A673 (cell line): Measurements from ENCODE around the gene MPI. TPM values are rescaled to one million over a fixed set of nuclear protein-coding genes. Genes with fewer than 3 reads are reported as not detected.

Experiments
- BruUV-seq: library from RNA; stranded (reverse); fragments of 400-500 nt; replicated peaks from 2 replicates; lab custom pipeline; 2021; lab: Mats Ljungman, UMichigan
- CTCF ChIA-PET: fragments of 300-600 bp; sonication (Branson Sonifier 250); formaldehyde crosslinking; loops from one replicate; lab custom pipeline; 2022; ENCODE audit warnings: antibody characterized with exemption; lab: Charles Lee
- POLR2A ChIA-PET: fragments of 300-600 bp; sonication (Branson Sonifier 250); formaldehyde crosslinking; loops from one replicate; lab custom pipeline; 2022; ENCODE audit warnings: antibody characterized with exemption; ENCODE audit not compliant: low non-redundant PET; lab: Charles Lee
- DNase-seq: peaks from one replicate; pipeline ENCODE4 v3.0.0-alpha.2; 2015; ENCODE audit warnings: low spot score
- H3K27ac ChIP-seq: fragments of 200-600 bp; sonication (generic); 2 replicates; pipeline ENCODE4 v1.5.1; 2016; ENCODE audit warnings: mixed run types, low read depth, mild to moderate bottlenecking, mixed read lengths, antibody characterized with exemption, low read length; ENCODE audit not compliant: poor library complexity, severe bottlenecking
- H3K27me3 ChIP-seq: fragments of 200-600 bp; sonication (generic); replicated peaks from 2 replicates; pipeline ENCODE4 v1.6.1; 2017; ENCODE audit warnings: mixed run types, low read depth, mild to moderate bottlenecking, mixed read lengths, antibody characterized with exemption, low read length; ENCODE audit not compliant: insufficient read depth, poor library complexity
- H3K36me3 ChIP-seq: fragments of 200-600 bp; sonication (generic); 2 replicates; pipeline ENCODE4 v1.6.1; 2016; ENCODE audit warnings: mixed run types, mild to moderate bottlenecking, mixed read lengths, antibody characterized with exemption, low read length; ENCODE audit not compliant: insufficient read depth, poor library complexity, severe bottlenecking
- H3K4me1 ChIP-seq: fragments of 200-600 bp; sonication (generic); 2 replicates; pipeline ENCODE4 v1.6.1; 2017; ENCODE audit warnings: mixed run types, mild to moderate bottlenecking, mixed read lengths, antibody characterized with exemption, low read length; ENCODE audit not compliant: insufficient read depth, poor library complexity, severe bottlenecking
- H3K4me3 ChIP-seq: fragments of 200-600 bp; sonication (generic); 2 replicates; pipeline ENCODE4 v1.5.1; 2016; ENCODE audit warnings: low read depth, mixed run types, mild to moderate bottlenecking, mixed read lengths, low read length; ENCODE audit not compliant: poor library complexity, severe bottlenecking
- H3K9me3 ChIP-seq: fragments of 200-600 bp; sonication (generic); 2 replicates; pipeline ENCODE4 v1.6.1; 2016; ENCODE audit warnings: mixed run types, low read depth, mild to moderate bottlenecking, mixed read lengths, antibody characterized with exemption, low read length; ENCODE audit not compliant: poor library complexity, severe bottlenecking
- CTCF ChIP-seq: fragments of 300-800, 200-600 bp; sonication (generic); conservative IDR thresholded peaks from 2 replicates; pipeline ENCODE4 v1.5.1; 2017; ENCODE audit warnings: low read depth, mild to moderate bottlenecking, antibody characterized with exemption, low read length, moderate library complexity, mixed read lengths
- EZH2 ChIP-seq: fragments of 200-600 bp; sonication (generic); IDR thresholded peaks from 2 replicates; pipeline ENCODE4 v1.6.1; 2017; ENCODE audit warnings: borderline replicate concordance, low read depth, mild to moderate bottlenecking, mixed read lengths, antibody characterized with exemption, low read length; ENCODE audit not compliant: poor library complexity, severe bottlenecking
- intact Hi-C: fragments of 100-400 bp; cut with micrococcal nuclease; formaldehyde crosslinking; loops from one replicate; pipeline ENCODE4 v1.10.0; 2022; ENCODE audit not compliant: unreplicated experiment
- total RNA-seq: library from RNA; stranded (reverse); gene quantifications from 2 replicates; pipeline ENCODE4 v1.2.3, GENCODE V29; 2021

The MPI gene
- total RNA-seq, 1 experiment from 2014 or later, result 48.2 TPM

- POLR2A ChIA-PET, result interaction anchor here (0.6 kb wide), 1 partner anchor 709 kb away, joined by 4 read pairs; no protein-coding TSS in a partner anchor
- Histone ChIP-seq H3K36me3 (peaks cover 63% of the 10 kb centered on the region), H3K4me3 (no peak overlapping the region), H3K27me3 (no peaks in the 10 kb centered on the region), H3K27ac (no peak overlapping the region), H3K4me1 (no peaks in the 10 kb centered on the region), H3K9me3 (no peaks in the 10 kb centered on the region)
- CTCF ChIA-PET, result no interaction called here
- no peak for TF ChIP-seq EZH2
- no peak for TF ChIP-seq CTCF
- intact Hi-C loops, result no loop called here
- no peak for DNase-seq
- BruUV-seq, result no TSS peak
Observed at GRCh38 chr15:74917676-74918075, 27.8 kb downstream of the MPI start.

GRCh38 chr15:74920456-74920855 is 30.6 kb downstream of the MPI start:
- no TSS peak for BruUV-seq
- peaks cover 74% of the 10 kb centered on the region for H3K36me3 ChIP-seq
- H3K27me3 ChIP-seq, result no peaks in the 10 kb centered on the region
- H3K4me1 ChIP-seq, result no peaks in the 10 kb centered on the region
- no peak for DNase-seq
- intact Hi-C loops, result no loop called here
- no peaks in the 10 kb centered on the region for H3K9me3 ChIP-seq
- ChIA-PET POLR2A (no interaction called here), CTCF (no interaction called here)
- no peak overlapping the region for H3K27ac ChIP-seq
- no peak overlapping the region for H3K4me3 ChIP-seq
- TF ChIP-seq EZH2, result no peak
- TF ChIP-seq CTCF, result no peak

GRCh38 chr15:74924525-74924924 is 34.7 kb downstream of the MPI start:
- intact Hi-C loops, result no loop called here
- no peak overlapping the region for H3K27ac ChIP-seq
- H3K4me1 ChIP-seq, result no peaks in the 10 kb centered on the region
- no peak overlapping the region for H3K4me3 ChIP-seq
- no peaks in the 10 kb centered on the region for H3K27me3 ChIP-seq
- DNase-seq, result no peak
- no TSS peak for BruUV-seq
- no peaks in the 10 kb centered on the region for H3K9me3 ChIP-seq
- TF ChIP-seq EZH2 (no peak), CTCF (no peak)
- H3K36me3 ChIP-seq, result peaks cover 81% of the 10 kb centered on the region
- ChIA-PET CTCF (no interaction called here), POLR2A (no interaction called here)
